NB4 (cell line): ENCODE data around the gene ZNHIT2.

ENCODE experiments used
- CTCF ChIP-seq: IDR thresholded peaks from one replicate; pipeline ENCODE4 v1.5.1; 2012; ENCODE audit warnings: low read depth, low read length
- MYC ChIP-seq: IDR thresholded peaks from 2 replicates; pipeline ENCODE4 v1.6.1; 2011; ENCODE audit warnings: low read depth, low read length
- POLR2A ChIP-seq: IDR thresholded peaks from 2 replicates; pipeline ENCODE4 v1.6.1; 2011; ENCODE audit warnings: mild to moderate bottlenecking; ENCODE audit not compliant: insufficient read length; ENCODE audit errors: extremely low read depth

GRCh38 chr11:65147352-65148075, 30.0 kb upstream of the ZNHIT2 start:
- TF ChIP-seq CTCF (no peak), MYC (no peak), POLR2A (no peak)
